Kasumi-1 (cell line): ENCODE measurements around the gene ZNF525.
"Not testable (repeated sequence)": the region's sequence is repeated elsewhere in the genome, so short reads cannot be mapped to it uniquely, and the experiment has no call there.

Experiments used
- DNase-seq, 2 experiments: peaks; one replicate each; lab custom pipeline; 2025; lab: John Stamatoyannopoulos, UW

ZNF525 gene

GRCh38 chr19:53395840-53396524 is 30.5 kb downstream of the ZNF525 start:
- not testable (repeated sequence) for DNase-seq

- DNase-seq = no peak
These were observed 31.0 kb downstream of the ZNF525 start for GRCh38 chr19:53396525-53396868.

GRCh38 chr19:53397918-53398317 is 32.4 kb downstream of the ZNF525 start:
- DNase-seq = not testable (repeated sequence)

- no peak for DNase-seq
These were observed 44.1 kb downstream of the ZNF525 start for GRCh38 chr19:53409505-53410204.

GRCh38 chr19:53420520-53421315 is 55.2 kb downstream of the ZNF525 start:
- DNase-seq = not testable (repeated sequence)

- DNase-seq = no peak
These were observed 57.0 kb downstream of the ZNF525 start for GRCh38 chr19:53422551-53422950.

- DNase-seq = not testable (repeated sequence)
These were observed 57.6 kb downstream of the ZNF525 start for GRCh38 chr19:53423074-53423473.

GRCh38 chr19:53423680-53424079 is 58.2 kb downstream of the ZNF525 start:
- DNase-seq = not testable (repeated sequence)

GRCh38 chr19:53424968-53425597 is 59.6 kb downstream of the ZNF525 start:
- no peak for DNase-seq

GRCh38 chr19:53431399-53432087 is 66.0 kb downstream of the ZNF525 start, which contains the start of gene ZNF761:
ZNF761 (plus strand) TSS chr19:53431984; CDS start chr19:53447269, 15,285 bp downstream.
- peak; percentile 22 to 48 for DNase-seq

- DNase-seq = no peak
These were observed 66.7 kb downstream of the ZNF525 start for GRCh38 chr19:53432088-53432661.
